NCI-H187 (cell line): ENCODE data around the gene CARM1.
"Not testable (repeated sequence)": the region's sequence is repeated elsewhere in the genome, so short reads cannot be mapped to it uniquely, and the experiment has no call there.

Experiments used
- DNase-seq, 2 experiments: peaks; one replicate each; lab custom pipeline; 2025; lab: John Stamatoyannopoulos, UW

Gene CARM1

GRCh38 chr19:10846500-10847202, 24.7 kb upstream of the CARM1 start:
- no peak for DNase-seq

GRCh38 chr19:10848230-10848856, 23.0 kb upstream of the CARM1 start, which contains the start of gene C19orf38:
Gene C19orf38, plus strand, starts transcription at chr19:10848415. Its CDS starts 94 bp downstream, at chr19:10848509.
- no peak for DNase-seq

- DNase-seq: no peak
Observed at GRCh38 chr19:10850631-10851030, 20.7 kb upstream of the CARM1 start.

- DNase-seq: no peak
Observed at GRCh38 chr19:10852098-10852800, 19.1 kb upstream of the CARM1 start.

GRCh38 chr19:10852941-10853340, 18.4 kb upstream of the CARM1 start:
- no peak for DNase-seq

GRCh38 chr19:10854350-10855089, 16.8 kb upstream of the CARM1 start:
- DNase-seq: no peak

- DNase-seq: no peak
Observed at GRCh38 chr19:10855879-10856522, 15.4 kb upstream of the CARM1 start.

- DNase-seq: not testable (repeated sequence)
Observed at GRCh38 chr19:10856899-10857298, 14.5 kb upstream of the CARM1 start.

- no peak for DNase-seq
Observed at GRCh38 chr19:10858204-10858828, 13.0 kb upstream of the CARM1 start.

- no peak for DNase-seq
Observed at GRCh38 chr19:10861103-10861651, 10.2 kb upstream of the CARM1 start.

- DNase-seq: no peak
Observed at GRCh38 chr19:10862561-10863106, 8.7 kb upstream of the CARM1 start.

GRCh38 chr19:10863107-10863717, 8.1 kb upstream of the CARM1 start:
- no peak for DNase-seq

GRCh38 chr19:10864538-10864899, 6.8 kb upstream of the CARM1 start:
- peak; percentile 21 to 49 for DNase-seq

- no peak for DNase-seq
Observed at GRCh38 chr19:10866495-10866894, 4.9 kb upstream of the CARM1 start.

- no peak for DNase-seq
Observed at GRCh38 chr19:10868872-10869547, 2.3 kb upstream of the CARM1 start.

GRCh38 chr19:10869872-10870311, 1.5 kb upstream of the CARM1 start:
- not testable (repeated sequence) for DNase-seq

GRCh38 chr19:10870501-10870954, 825 bp upstream of the CARM1 start:
- DNase-seq: no peak

GRCh38 chr19:10871711-10872545, 575 bp downstream of the CARM1 start:
- DNase-seq: no peak
